Endothelial cell of umbilical vein (primary cell): ENCODE results near the gene SLC12A3. TPM values are rescaled to one million over a fixed set of nuclear protein-coding genes. Genes with fewer than 3 reads are reported as not detected.

Experiments used
- BruUV-seq: library from RNA; stranded (reverse); fragments of 400-500 nt; replicated peaks from 2 replicates; lab custom pipeline; 2021; lab: Mats Ljungman, UMichigan
- CTCF ChIA-PET: fragments of 300-600, 350-600 bp; sonication (Branson Sonifier 250); formaldehyde crosslinking; loops from one replicate; lab custom pipeline; 2021; ENCODE audit warnings: antibody characterized with exemption, inconsistent platforms; lab: Charles Lee
- POLR2A ChIA-PET: fragments of 300-600, 350-600 bp; sonication (Branson Sonifier 250); formaldehyde crosslinking; loops from one replicate; lab custom pipeline; 2021; ENCODE audit warnings: antibody characterized with exemption, inconsistent platforms; lab: Charles Lee
- DNase-seq: peaks from one replicate; pipeline ENCODE4 v3.0.0-alpha.2; 2011; ENCODE audit warnings: low read depth, low spot score
- FAIRE-seq: peaks from 2 replicates; lab custom pipeline; 2011; peaks lifted over from hg19 to GRCh38; lab: Jason Lieb, UNC
- H2AFZ ChIP-seq: 2 replicates; pipeline ENCODE4 v1.6.0; 2012; ENCODE audit warnings: low read depth, low read length, control low read depth, inconsistent platforms
- H3K27ac ChIP-seq: 2 replicates; pipeline ENCODE4 v1.5.1; 2011; ENCODE audit warnings: low read depth, mild to moderate bottlenecking, control low read depth, low read length, moderate library complexity; ENCODE audit not compliant: insufficient read depth
- H3K27me3 ChIP-seq, 2 experiments: 2 replicates each; pipeline versions ENCODE4 v1.6.0 to v1.6.1; 2011; ENCODE audit warnings: low read length in 2 of 2, mixed read lengths in 1 of 2; ENCODE audit not compliant: control insufficient read depth in 2 of 2, insufficient read depth in 2 of 2
- H3K36me3 ChIP-seq, 2 experiments: 2 replicates in 1 of 2; 3 replicates in 1 of 2; pipeline ENCODE4 v1.5.1; 2011; ENCODE audit warnings: low read length in 2 of 2, mild to moderate bottlenecking in 1 of 2, moderate library complexity in 1 of 2; ENCODE audit not compliant: control insufficient read depth in 2 of 2, insufficient read depth in 2 of 2; ENCODE audit errors: extremely low read depth in 1 of 2
- H3K4me1 ChIP-seq: 3 replicates; pipeline ENCODE4 v1.5.1; 2011; ENCODE audit warnings: mild to moderate bottlenecking, low read length; ENCODE audit not compliant: control insufficient read depth, insufficient read depth; ENCODE audit errors: extremely low read depth
- H3K4me2 ChIP-seq: 2 replicates; pipeline ENCODE4 v1.6.1; 2011; ENCODE audit warnings: low read length, control low read depth, mixed read lengths; ENCODE audit not compliant: insufficient read depth
- H3K4me3 ChIP-seq, 3 experiments: fragments of 200-600 bp in 1 of 3; sonication (generic), shearing (Covaris generic) in 1 of 3; replicated peaks in 1 of 3; 2 replicates each; pipeline ENCODE4 v1.5.1; 2011 to 2016; ENCODE audit warnings: control low read depth in 3 of 3, low read length in 3 of 3, mild to moderate bottlenecking in 2 of 3, inconsistent platforms in 1 of 3, low read depth in 1 of 3, moderate library complexity in 1 of 3; ENCODE audit not compliant: insufficient read depth in 1 of 3
- H3K79me2 ChIP-seq: 2 replicates; pipeline ENCODE4 v1.6.0; 2012; ENCODE audit warnings: low read length, inconsistent platforms; ENCODE audit not compliant: control insufficient read depth, insufficient read depth
- H3K9ac ChIP-seq: replicated peaks from 2 replicates; pipeline ENCODE3; 2011; ENCODE audit warnings: low read length, control low read depth; ENCODE audit not compliant: insufficient read depth; ENCODE audit errors: extremely low read depth
- H3K9me1 ChIP-seq: replicated peaks from 3 replicates; pipeline ENCODE4 v1.6.0; 2011; ENCODE audit warnings: mild to moderate bottlenecking, low read length; ENCODE audit not compliant: control insufficient read depth, insufficient read depth; ENCODE audit errors: extremely low read depth
- H3K9me3 ChIP-seq: replicated peaks from 2 replicates; pipeline ENCODE4 v1.5.1; 2012; ENCODE audit warnings: low read length, inconsistent platforms; ENCODE audit not compliant: control insufficient read depth, insufficient read depth
- H4K20me1 ChIP-seq: replicated peaks from 2 replicates; pipeline ENCODE3; 2011; ENCODE audit warnings: mild to moderate bottlenecking, low read length; ENCODE audit not compliant: control insufficient read depth, insufficient read depth; ENCODE audit errors: extremely low read depth
- EZH2 ChIP-seq: IDR thresholded peaks from 2 replicates; pipeline ENCODE4 v1.6.1; 2012; ENCODE audit warnings: borderline replicate concordance, low read depth, mild to moderate bottlenecking, moderate library complexity, low read length, inconsistent platforms; ENCODE audit not compliant: severe bottlenecking
- FOS ChIP-seq: IDR thresholded peaks from 2 replicates; pipeline ENCODE4 v1.6.1; 2011; ENCODE audit warnings: mild to moderate bottlenecking, low read length, moderate library complexity, borderline replicate concordance; ENCODE audit not compliant: insufficient read depth
- GATA2 ChIP-seq: IDR thresholded peaks from 2 replicates; pipeline ENCODE4 v1.7.0; 2011; ENCODE audit warnings: low read depth, mild to moderate bottlenecking, moderate library complexity, mixed read lengths, low read length; ENCODE audit not compliant: insufficient read length, insufficient read depth
- JUN ChIP-seq: IDR thresholded peaks from 2 replicates; pipeline ENCODE4 v1.6.1; 2011; ENCODE audit warnings: borderline replicate concordance, low read depth; ENCODE audit not compliant: insufficient read length, insufficient read depth
- MYC ChIP-seq: IDR thresholded peaks from one replicate; pipeline ENCODE4 v1.6.1; 2011; ENCODE audit warnings: mild to moderate bottlenecking, low read depth, low read length
- POLR2A ChIP-seq: IDR thresholded peaks from 2 replicates; pipeline ENCODE4 v1.6.1; 2012; ENCODE audit warnings: low read depth, mild to moderate bottlenecking, control low read depth, low read length
- POLR2AphosphoS5 ChIP-seq: IDR thresholded peaks from 2 replicates; pipeline ENCODE4 v1.6.1; 2012; ENCODE audit warnings: low read depth, mild to moderate bottlenecking, control low read depth, low read length, moderate library complexity; ENCODE audit not compliant: insufficient read depth
- dilution Hi-C: fragments of 300-500 bp; cut with MboI; formaldehyde crosslinking; loops from one replicate; pipeline ENCODE4 v1.15.0; 2019; ENCODE audit warnings: low sequenced_read_pairs; ENCODE audit not compliant: extremely low pct_ligation_motif_present
- intact Hi-C: fragments of 100-400 bp; cut with micrococcal nuclease; formaldehyde crosslinking; loops from one replicate; pipeline ENCODE4 v1.10.0; 2022
- polyA plus RNA-seq, 4 experiments: library from polyadenylated mRNA; depleted of rRNA in 3 of 4; stranded (reverse) in 3 of 4; unstranded in 1 of 4; fragments of >200 nt; gene quantifications; 2 replicates each; pipeline versions ENCODE4 v1.2.1 to v1.2.3, GENCODE V29; 2011 to 2012; ENCODE audit warnings: missing spikeins in 1 of 4
- total RNA-seq: library from RNA; stranded (reverse); gene quantifications from 2 replicates; pipeline ENCODE4 v1.2.3, GENCODE V29; 2021
- TF ChIP-seq, protein P1 (sequence below), 2 donors: IDR thresholded peaks; 1 replicate in 1 of 2; 2 replicates in 1 of 2; pipeline ENCODE4 v1.5.1; 2011; ENCODE audit warnings: low read length in 2 of 2, mild to moderate bottlenecking in 2 of 2, moderate library complexity in 2 of 2, control low read depth in 1 of 2, inconsistent platforms in 1 of 2, low read depth in 1 of 2; ENCODE audit not compliant: insufficient read depth in 1 of 2; ENCODE audit errors: extremely low read depth in 1 of 2
- TF ChIP-seq, protein P2 (sequence below): IDR thresholded peaks from 2 replicates; pipeline ENCODE4 v1.6.1; 2011; ENCODE audit not compliant: insufficient read depth, insufficient read length

The SLC12A3 gene
- total and polyA plus RNA-seq, 2 donors (not counting 3 experiments of a cell fraction or from before 2014, with no cell fraction given) = not detected

DNA sequence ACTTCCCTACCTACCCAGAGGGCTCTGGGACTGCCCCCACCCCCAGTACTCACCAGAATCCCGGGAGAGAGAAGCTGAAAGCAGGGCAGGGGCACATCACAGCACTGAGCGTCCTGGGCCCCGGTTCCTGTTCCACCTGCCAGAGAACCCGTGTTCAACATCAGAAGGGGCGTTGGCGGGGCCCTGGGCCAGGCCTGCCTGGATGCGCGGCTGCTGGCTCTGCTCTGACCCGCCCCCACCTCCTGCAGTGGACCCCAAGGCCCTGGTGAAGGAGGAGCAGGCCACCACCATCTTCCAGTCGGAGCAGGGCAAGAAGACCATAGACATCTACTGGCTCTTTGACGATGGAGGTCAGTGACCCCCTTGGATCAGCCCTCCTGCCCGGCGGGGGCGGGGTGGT is 27.7 kb downstream of the SLC12A3 start:
- ChIA-PET CTCF (interaction anchor here (1.2 kb wide), 1 partner anchor 15 kb away, joined by 3 read pairs; no protein-coding TSS in a partner anchor), POLR2A (no interaction called here)
- FAIRE-seq (no peak), DNase-seq (no peak)
- H2AFZ ChIP-seq = no peak overlapping the region
- H3K4me1 ChIP-seq = no peaks in the 10 kb centered on the region
- H3K4me2 ChIP-seq = no peak overlapping the region
- no peaks in the 10 kb centered on the region for H3K36me3 ChIP-seq
- BruUV-seq = no TSS peak
- dilution Hi-C loops (no loop called here), intact Hi-C loops (no loop called here)
- TF ChIP-seq POLR2A = no peak
- TF ChIP-seq FOS = no peak
- TF ChIP-seq JUN = no peak
- no peak for TF ChIP-seq EZH2
- TF ChIP-seq, protein P1, sequence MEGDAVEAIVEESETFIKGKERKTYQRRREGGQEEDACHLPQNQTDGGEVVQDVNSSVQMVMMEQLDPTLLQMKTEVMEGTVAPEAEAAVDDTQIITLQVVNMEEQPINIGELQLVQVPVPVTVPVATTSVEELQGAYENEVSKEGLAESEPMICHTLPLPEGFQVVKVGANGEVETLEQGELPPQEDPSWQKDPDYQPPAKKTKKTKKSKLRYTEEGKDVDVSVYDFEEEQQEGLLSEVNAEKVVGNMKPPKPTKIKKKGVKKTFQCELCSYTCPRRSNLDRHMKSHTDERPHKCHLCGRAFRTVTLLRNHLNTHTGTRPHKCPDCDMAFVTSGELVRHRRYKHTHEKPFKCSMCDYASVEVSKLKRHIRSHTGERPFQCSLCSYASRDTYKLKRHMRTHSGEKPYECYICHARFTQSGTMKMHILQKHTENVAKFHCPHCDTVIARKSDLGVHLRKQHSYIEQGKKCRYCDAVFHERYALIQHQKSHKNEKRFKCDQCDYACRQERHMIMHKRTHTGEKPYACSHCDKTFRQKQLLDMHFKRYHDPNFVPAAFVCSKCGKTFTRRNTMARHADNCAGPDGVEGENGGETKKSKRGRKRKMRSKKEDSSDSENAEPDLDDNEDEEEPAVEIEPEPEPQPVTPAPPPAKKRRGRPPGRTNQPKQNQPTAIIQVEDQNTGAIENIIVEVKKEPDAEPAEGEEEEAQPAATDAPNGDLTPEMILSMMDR (IDR thresholded peaks at IDR 0.05; ENCODE audit: extremely low read depth in 1 of 2, insufficient read depth in 1 of 2, low read depth in 1 of 2, low read length in 2 of 2) = no peak
- TF ChIP-seq, protein P2, sequence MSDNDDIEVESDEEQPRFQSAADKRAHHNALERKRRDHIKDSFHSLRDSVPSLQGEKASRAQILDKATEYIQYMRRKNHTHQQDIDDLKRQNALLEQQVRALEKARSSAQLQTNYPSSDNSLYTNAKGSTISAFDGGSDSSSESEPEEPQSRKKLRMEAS = no peak
- TF ChIP-seq GATA2 = no peak
- no peak for TF ChIP-seq MYC
- TF ChIP-seq POLR2AphosphoS5 = no peak
- H3K27ac ChIP-seq = no peak overlapping the region
- H4K20me1 ChIP-seq = no peaks in the 10 kb centered on the region
- H3K27me3 ChIP-seq = no peaks in the 10 kb centered on the region
- H3K9ac ChIP-seq = no peak overlapping the region
- H3K9me1 ChIP-seq = no peaks in the 10 kb centered on the region
- no peaks in the 10 kb centered on the region for H3K9me3 ChIP-seq
- H3K79me2 ChIP-seq = no peaks in the 10 kb centered on the region
- no peak overlapping the region for H3K4me3 ChIP-seq
